ENCODE data around the gene JMJD1C.
"Not testable (repeated sequence)": the region's sequence is repeated elsewhere in the genome, so short reads cannot be mapped to it uniquely, and the experiment has no call there.

Gene JMJD1C

DNA sequence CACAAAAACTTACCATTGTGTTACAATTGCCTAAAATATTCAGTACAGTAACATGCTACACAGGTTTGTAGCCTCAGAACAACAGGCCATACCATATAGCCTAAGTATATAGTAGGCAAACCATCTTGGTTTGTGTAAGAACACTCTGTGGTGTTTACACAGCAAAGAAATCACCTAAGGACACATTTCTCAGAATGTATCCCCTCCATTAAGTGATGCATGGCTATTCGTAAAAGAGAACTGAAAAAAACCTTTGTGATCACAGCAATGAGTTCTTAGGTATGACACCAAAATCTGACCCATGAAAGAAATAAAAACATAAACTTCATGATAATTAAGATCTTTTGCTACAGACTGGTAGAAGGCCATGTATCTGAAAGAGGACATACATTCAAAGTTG is 121.5 kb downstream of the JMJD1C start:
- DNase-seq, result no peak

DNA sequence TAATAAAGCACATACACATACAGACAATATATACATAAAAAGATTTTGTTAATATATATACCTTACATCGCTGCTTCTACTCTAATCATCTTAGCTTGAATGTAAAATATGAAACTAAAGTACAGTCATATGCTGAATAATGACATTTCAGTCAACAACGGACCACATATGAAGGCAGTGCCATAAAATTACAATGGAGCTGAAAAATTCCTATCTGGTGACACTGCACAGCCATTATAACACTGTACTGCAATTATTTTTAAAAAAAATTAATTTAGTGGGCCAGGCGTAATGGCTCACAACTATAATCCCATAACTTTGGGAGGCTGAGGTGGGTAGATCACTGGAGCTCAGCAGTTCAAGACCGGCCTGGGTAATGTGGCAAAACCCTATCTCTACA is 122.3 kb downstream of the JMJD1C start:
- no peak for DNase-seq

DNA sequence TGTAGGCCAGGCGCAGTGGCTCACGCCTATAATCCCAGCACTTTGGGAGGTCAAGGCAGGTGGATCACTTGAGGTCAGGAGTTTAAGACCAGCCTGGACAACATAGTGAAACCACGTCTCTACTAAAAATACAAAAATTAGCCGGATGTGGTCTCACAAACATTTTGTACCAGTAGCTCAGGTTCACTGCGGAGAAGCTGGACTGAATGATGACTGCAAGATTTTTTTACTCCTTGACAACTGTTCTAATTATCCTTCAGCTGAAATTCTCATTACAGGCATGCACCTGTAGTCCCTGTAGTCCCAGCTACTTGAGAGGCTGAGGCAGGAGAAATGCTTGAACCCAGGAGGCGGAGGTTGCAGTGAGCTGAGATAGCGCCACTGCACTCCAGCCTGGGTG is 126.1 kb downstream of the JMJD1C start:
- not testable (repeated sequence) for DNase-seq

DNA sequence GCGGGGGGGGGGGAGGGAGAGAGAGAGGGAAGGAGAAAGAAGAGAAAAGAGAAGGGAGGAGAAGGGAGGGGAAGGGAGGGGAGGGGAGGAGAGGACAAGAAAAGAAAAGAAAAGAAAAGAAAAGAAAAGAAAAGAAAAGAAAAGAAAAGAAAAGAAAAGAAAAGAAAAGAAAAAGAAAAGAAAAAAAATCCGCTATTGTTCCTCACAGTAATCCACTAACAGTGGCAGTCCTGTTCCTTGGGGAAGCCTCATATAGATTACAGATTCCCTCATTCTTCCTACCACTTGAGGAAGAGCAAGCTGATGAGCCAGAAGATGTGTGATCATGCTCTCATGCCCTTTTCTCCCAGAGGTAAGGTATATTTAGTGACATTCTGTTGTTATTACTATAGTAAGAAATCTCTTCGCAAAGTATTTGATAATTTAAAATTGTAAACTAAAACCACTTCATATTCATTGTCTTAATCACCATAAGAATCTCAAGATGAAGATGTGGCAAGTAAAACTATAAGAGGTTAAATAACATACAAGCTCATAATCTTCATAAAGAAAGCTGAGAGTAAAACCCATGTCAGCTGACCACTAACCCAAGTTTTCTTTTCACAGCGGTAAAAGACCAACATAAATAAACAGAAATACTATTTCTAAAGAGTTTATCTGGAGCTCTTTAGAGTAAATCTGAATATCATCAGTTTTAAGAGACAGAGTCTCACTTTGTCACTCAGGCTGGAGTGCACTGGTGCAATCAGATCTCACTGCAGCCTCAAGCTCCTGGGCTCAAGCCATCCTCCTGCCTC is 128.1 kb downstream of the JMJD1C start:
- DNase-seq, result no peak

DNA sequence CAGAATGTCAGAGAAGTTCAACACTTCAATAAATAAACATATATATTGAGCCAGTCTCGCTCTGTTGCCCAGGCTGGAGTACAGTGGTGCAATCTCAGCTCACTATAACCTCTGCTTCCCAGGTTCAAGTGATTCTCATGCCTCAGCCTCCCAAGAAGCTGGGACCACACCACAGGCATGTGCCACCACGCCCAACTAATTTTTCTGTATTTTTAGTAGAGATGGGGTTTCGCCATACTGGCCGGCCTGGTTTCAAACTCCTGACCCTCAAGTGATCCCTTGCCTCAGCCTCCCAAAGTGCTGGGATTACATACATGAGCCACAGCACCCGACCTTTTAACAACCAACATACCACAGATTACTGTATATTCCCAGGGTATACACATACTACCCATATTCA is 134.2 kb downstream of the JMJD1C start:
- no peak for DNase-seq

DNA sequence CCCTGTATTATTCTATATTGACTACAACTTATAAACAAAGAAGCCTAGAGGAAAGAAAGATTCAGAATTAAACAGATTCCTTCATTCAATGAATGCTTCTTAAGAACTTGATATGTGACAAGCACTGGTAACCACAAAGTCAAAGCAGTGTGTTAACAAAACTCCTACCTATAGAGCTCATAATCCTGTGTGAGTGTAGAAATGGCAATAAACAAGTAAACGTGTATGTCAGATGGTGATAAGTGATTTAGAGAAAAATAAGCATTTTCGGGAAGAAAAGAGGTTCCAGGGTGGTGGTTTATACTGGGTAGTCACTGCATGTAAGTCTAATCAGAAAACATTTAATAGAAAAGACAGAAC is 141.3 kb downstream of the JMJD1C start:
- DNase-seq, result no peak

DNA sequence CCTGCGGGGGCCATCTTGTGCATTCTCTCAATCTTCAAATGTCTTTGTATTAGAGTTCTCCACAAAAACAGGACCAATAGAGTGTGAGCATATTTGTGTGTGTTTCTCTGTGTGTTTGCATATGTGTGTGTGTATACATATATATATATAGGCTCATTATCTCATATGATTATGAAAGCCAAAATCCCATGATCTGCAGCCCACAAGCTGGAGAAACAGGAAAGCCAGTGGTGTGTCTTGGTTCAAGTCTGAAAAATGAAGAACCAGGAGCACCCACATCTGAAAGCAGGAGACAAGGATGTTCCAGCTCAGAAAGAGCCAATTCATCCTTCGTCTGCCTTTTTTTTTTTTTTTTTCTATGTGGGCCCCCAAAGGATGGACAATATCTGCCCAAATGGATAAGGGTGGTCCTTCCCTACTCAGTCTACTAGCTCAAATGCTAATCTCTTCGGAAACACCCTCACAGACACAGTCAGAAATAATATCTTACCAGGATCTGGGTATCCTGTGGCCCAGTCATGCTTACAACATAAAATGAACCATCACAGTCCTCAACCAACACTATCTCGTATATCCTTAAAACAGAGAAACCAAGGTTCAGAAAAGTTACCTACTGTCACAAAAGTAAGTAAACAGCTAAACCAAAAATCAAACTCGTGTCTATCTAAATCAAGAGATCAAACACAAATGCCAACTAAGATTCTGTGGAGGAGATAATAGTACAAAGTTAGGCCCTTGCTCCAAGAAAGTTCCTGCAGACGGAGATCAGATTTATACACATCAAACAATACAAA is 141.9 kb downstream of the JMJD1C start:
- DNase-seq, result no peak

DNA sequence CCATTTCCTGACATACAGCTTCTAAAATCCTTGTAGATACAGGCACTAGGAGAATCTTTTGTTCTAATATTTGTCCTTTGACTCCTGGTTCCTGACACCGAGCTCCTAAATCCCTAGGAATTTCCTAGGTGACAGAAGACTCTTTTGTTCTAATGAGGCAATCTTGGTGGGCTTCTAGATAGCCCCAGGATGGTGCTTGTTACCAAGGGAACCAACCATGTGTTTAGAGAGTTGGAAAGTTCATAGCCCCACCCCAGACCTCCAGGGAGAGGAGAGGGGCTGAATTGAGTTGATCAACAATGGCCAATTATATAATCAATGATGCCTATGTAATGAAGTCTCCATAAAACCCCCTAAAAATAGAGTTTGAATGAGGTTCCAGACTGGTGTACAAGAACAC is 145.1 kb downstream of the JMJD1C start:
- DNase-seq, result no peak

DNA sequence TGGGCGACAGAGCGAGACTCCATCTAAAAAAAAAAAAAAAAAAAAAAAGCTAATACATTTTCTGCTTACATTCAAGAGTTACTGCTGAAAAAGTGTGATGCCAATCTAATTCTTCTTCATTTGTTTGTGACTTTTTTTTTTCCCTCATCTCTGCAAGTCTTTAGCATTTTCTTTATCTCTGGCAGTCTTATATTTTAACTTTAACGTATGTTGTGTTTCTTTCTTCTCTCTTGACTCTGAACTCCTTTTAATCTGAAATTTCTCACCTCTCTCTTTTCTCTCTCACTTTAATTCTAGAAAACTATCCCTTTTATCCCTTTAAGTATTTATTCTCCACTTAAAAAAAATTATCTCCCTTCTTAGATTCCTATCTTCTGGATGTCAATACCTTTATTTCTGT is 146.5 kb downstream of the JMJD1C start:
- DNase-seq, result no peak

DNA sequence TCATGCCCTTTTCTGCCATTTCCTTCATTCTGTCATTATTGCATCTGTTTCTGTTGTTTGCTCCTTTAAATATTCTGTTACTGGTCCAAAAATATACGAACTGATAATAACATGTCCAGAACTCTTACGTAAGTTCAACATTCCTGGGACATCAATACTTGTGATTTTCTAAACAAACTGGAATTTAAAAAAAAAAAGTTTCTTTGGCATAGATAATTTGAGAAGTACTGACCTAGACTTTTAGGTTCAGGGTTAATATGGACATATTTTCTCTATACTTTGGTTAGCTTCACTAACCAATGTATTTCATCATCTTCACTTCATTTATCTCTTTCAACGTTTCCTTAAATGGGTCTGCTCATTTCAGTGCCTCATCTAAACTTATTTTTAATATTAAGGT is 147.3 kb downstream of the JMJD1C start:
- DNase-seq, result no peak

DNA sequence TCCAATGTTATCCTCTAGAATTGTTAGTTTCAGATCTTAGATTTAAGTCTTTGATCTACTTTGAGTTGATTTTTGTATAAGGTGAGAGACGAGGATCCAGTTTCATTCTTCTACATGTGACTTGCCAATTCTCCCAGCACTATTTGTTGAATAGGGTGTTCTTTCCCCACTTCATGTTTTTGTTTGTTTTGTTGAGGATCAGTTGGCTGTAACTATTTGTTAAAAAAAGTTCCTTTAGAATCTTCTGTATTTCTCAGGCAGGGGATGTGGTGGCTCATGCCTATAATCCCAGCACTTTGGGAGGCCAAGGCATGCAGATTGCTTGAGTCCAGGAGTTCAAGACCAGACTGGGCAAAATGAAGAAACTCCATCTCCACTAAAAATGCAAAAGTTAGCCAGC is 151.8 kb downstream of the JMJD1C start:
- DNase-seq, result no peak

DNA sequence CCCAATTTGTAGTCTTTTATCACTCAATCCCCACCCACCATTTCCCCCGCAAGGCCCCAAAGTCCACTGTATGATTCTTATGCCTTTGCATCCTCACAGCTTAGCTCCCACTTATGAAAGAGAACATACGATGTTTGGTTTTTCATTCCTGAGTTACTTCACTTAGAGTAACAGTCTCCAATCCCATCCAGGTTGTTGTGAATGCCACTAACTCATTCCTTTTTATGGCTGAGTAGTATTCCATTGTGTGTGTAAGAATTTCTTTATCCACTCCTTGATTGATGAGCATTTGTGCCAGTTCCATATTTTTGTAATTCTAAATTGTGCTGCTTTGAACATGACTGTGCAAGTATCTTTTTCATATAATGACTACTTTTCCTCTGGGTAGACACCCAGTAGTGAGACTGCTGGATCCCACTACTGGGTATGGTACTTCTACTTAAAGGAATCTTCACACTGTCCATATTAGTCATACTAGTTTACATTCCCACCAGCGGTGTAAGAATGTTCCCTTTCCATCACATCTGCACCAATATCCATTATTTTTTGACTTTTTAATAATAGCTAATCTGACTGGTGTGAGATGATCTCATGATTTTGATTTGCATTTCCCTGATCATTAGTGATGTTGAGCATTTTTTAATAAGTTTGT is 152.6 kb downstream of the JMJD1C start:
- DNase-seq, result no peak

DNA sequence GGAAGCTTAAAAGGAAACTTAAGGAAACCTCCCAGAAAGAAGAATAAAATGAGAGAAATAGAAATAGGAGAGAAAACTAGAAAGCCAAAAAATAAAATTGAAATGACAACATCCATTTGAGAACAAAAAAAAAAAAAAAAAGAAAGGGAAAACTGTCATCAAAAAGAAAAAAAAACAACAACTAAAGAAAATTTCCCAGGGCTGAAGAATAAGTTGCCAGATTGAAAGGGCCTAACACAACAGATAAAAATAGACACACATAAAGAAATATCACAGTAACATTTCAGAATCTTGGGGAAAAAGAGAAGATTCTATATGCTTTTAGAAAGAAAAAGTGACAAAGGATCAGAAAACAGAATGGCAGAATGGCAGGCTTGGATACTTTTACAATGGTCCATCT is 157.1 kb downstream of the JMJD1C start:
- DNase-seq, result no peak

DNA sequence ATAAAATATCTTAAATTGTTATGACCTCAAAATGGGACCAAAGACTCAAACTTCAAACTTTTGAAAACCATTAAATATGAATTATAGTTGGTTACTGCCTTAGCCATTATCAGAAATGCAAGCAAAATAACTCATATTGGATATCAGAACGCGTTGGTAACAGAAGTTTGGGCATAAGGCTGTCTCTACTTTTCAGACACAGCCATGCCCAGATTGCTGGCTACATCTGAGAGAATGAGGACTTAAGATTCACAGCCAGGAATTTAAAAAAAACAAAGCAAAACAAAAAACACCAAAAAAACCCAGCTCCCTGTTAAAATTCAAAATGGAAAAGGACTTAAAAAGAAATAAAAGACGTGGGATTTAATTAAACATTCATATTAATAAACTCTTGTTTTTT is 161.6 kb downstream of the JMJD1C start:
- DNase-seq, result no peak

DNA sequence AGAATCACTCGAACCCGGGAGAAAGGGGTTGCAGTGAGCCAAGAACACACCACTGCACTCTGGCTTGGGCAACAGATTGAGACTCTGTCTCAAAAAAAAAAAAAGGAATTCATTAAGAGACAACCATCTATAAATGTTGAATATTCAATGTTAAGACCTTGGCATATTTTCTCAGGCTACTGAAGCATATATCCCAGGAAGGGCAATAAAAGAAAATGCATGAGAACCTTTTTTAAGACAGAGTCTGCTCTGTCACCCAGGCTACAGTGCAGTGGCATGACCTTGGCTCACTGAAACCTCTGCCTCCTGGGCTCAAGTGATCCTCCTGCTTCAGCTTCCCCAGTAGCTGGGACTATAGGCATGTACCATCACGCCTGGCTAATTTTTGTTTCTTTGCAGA is 165.0 kb downstream of the JMJD1C start:
- no peak for DNase-seq

DNA sequence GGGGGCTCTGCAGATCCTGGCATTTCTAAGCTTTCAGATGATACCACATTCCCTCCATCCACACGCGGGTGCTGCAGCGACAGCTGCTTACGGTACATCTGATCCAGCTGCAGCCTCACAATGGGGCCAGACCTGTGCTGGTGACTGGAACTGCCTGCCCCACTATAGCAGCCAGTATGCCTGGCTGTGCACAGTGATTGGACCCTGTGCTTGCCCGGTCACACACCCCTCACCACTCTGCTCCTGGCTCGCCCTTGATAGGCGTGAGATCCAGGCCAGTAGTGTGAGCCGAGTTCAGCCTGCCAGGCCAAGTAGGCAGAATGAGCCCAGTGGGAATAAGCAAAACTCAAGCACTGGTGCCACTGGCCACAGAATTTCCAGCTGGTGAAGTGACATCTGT is 167.8 kb downstream of the JMJD1C start:
- DNase-seq, result no peak

DNA sequence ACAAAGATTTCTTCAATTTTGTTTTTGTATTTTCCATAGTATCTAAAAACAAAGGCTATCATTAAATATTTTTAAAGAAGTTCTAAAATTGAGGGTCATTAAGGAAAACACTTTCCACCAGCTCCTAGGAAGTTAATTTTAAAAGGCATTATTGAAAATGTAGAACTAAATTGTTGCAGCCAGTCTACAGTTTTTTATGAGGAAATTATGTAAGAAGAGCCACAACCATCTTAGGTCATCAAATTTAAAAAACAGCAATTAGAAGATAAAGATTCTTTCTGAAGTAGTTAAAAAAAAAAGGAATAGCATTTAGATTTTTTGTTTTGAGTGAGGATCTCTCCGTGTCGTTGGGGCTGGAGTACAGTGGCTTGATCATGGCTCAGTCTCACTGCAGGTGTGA is 171.0 kb downstream of the JMJD1C start:
- no peak for DNase-seq

DNA sequence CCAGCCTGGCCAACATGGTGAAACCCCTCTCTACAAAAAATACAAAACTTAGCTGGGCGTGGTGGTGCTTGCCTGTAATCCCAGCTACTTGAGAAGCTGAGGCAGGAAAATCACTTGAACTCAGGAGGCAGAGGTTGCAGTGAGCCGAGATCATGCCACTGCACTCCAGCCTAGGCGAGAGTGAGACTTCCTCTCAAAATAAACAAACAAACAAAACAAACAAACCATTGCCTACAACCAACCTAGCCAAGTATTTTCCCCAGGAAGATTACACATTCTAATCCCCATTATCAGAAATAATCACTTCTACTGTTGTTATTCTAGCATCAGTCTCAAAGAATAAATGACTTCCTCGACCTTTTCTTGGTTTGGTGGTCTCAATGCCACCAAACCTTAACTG is 172.9 kb downstream of the JMJD1C start:
- DNase-seq, result not testable (repeated sequence)

DNA sequence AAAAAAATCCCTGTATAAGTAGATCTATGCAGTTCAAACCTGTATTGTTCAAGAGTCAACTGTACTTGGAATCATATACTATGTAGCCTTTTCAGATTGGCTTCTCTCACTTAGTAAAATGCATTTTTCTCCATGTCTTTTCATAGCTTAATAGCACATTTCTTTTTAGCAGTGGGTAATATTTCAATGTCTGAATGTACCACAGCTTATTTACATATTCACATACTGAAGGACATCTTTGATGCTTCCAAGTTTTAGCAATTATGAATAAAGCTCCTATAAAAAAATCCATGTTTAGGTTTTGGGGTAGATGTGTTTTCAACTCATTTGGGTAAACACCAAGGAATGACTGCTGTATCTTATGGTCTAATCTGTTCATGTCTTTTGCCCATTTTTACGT is 177.6 kb downstream of the JMJD1C start:
- DNase-seq, result no peak

DNA sequence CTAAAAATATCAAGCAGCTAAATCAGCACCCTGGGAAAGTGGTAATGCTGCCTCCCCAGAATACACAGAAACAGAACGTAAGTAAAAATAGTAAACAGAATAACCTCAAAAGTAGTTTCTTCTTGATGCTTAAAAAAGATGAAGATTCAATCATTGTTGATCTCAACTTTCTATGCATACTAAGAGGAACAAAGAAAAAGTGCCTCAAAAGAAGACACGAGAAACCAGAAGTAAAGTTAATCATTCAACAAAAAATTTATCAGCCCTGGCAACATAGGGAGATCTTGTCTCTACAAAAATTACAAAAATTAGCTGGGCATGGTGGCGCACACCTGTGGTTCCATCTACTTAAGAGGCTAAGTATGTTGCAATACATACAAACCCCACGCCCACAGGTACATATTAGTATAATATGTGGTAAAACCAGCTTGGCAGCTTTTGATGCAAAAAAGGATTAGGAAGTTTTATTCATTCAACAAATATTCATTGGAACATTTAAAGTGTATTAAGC is 179.0 kb downstream of the JMJD1C start:
- DNase-seq, result no peak

DNA sequence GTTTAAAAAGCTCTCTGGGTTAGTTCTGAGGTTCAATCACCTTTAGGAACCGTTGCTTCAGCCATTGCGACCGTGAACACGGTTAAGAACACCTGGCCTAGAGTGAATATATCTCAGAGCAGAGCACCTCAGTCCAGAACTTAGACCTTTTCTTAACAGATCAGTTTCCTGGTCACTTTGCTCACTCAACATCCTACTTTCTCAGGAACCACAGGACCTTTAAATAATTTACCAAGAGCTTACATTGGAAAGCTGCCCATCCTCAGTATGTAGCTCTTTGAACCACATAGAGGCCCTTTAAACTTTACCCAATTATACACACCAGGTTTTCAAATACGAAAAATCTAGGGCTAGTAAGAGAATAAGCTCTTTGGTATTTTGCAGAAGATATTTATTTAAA is 179.4 kb downstream of the JMJD1C start:
- DNase-seq, result no peak

DNA sequence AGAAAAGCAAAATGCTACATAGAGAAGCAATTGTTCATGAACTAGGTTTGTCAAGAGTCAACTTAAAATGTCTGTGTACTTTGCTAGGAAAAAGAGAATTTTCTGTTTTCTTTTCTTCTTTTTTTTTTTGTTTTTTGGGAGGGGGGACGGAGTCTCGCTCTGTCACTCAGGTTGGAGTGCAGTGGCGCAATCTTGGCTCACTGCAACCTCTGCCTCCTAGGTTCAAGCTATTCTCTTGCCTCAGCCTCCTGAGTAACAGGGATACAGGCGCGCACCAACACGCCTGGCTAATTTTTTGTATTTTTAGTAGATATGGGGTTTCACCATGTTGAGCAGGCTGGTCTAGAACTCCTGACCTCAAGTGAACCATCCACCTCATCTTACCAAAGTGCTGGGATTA is 181.9 kb downstream of the JMJD1C start:
- not testable (repeated sequence) for DNase-seq

DNA sequence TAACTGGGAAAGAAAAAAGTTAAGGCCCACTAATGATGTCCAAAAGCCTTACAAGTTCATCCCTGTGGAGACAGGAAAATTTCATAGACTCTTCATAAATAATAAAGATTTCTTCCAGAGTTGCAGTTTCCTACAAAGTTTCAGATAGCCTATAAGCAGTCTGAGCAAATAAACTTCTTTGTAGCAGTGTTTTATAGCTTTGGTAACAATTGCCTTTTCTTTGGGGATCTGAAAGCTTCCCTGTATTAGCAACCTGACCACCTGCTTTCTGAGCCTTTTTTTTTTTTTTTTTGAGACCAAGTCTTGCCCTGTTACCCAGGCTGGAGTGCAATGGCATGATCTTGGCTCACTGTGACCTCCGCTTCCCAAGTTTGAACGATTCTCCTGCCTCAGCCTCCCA is 182.7 kb downstream of the JMJD1C start:
- no peak for DNase-seq

DNA sequence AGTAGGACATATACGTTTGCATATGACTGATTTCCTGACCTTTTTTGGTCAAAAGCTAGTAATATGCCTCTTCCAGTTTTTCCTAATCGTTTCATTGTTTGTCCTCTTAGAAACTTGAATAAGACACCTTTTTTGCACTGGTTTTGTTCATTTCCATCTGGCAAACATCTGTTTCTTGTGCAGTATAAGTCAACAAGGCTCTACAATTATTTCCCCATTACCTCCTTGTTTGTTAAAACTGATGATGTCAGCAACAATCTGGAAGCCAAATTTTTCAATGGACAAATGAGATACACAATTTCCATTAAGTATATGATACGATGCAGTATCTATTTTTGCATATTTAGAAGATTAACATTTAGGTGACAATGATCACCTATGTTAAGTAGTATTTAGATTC is 183.8 kb downstream of the JMJD1C start:
- DNase-seq, result no peak

All from activated T-cell treated with anti-CD3 and anti-CD28 coated beads, Interleukin-2, amount 50 U/mL, for 1 hour (primary cell).